Hypothalamus (tissue), 51 donors: ENCODE measurements around the gene SLC9B2.

Source experiments
- DNase-seq, 51 donors: peaks; one replicate each; lab custom pipeline; 2025; lab: John Stamatoyannopoulos, UW

SLC9B2 gene

GRCh38 chr4:103076747-103077347 lies at the start of gene SLC9B2:
SLC9B2 (minus strand) TSS chr4:103076761; CDS start chr4:103067550, 9,211 bp downstream.
- peak in 2 of 51 donors; percentile 46 to 64 for DNase-seq

GRCh38 chr4:103126126-103126525 lies 49.6 kb upstream of the SLC9B2 start:
- DNase-seq = no peak

GRCh38 chr4:103123114-103123513 lies 46.6 kb upstream of the SLC9B2 start:
- no peak for DNase-seq

GRCh38 chr4:103118166-103118565 lies 41.6 kb upstream of the SLC9B2 start:
- no peak for DNase-seq

- DNase-seq = no peak
Measured at GRCh38 chr4:103111598-103111997, 35.0 kb upstream of the SLC9B2 start.

GRCh38 chr4:103108542-103108941 lies 32.0 kb upstream of the SLC9B2 start:
- no peak for DNase-seq

GRCh38 chr4:103105558-103106356 lies 29.2 kb upstream of the SLC9B2 start:
- no peak for DNase-seq

GRCh38 chr4:103104886-103105285 lies 28.3 kb upstream of the SLC9B2 start:
- no peak for DNase-seq

GRCh38 chr4:103100691-103101090 lies 24.1 kb upstream of the SLC9B2 start:
- DNase-seq = no peak

- peak in 20 of 51 donors; percentile 2 to 77 (median 20) for DNase-seq
Measured at GRCh38 chr4:103099691-103100392, 23.3 kb upstream of the SLC9B2 start, which contains the start of gene BDH2. BDH2 (minus strand) TSS chr4:103099834; CDS start chr4:103096254, 3,580 bp downstream.

GRCh38 chr4:103098756-103099440 lies 22.3 kb upstream of the SLC9B2 start:
- peak in 1 of 51 donors; percentile 46 for DNase-seq

- peak in 2 of 51 donors; percentile 6 to 7 for DNase-seq
Measured at GRCh38 chr4:103098341-103098740, 21.8 kb upstream of the SLC9B2 start.

GRCh38 chr4:103097112-103097511 lies 20.6 kb upstream of the SLC9B2 start:
- no peak for DNase-seq

- peak in 2 of 51 donors; percentile 27 to 47 for DNase-seq
Measured at GRCh38 chr4:103095080-103095479, 18.5 kb upstream of the SLC9B2 start.

GRCh38 chr4:103092245-103092644 lies 15.7 kb upstream of the SLC9B2 start:
- no peak for DNase-seq

- DNase-seq = peak in 16 of 51 donors; percentile 7 to 78 (median 30)
Measured at GRCh38 chr4:103091601-103092223, 15.2 kb upstream of the SLC9B2 start.

- no peak for DNase-seq
Measured at GRCh38 chr4:103089481-103089880, 12.9 kb upstream of the SLC9B2 start.

- DNase-seq = no peak
Measured at GRCh38 chr4:103086551-103086950, 10.0 kb upstream of the SLC9B2 start.

- no peak for DNase-seq
Measured at GRCh38 chr4:103085555-103086196, 9.1 kb upstream of the SLC9B2 start.

- no peak for DNase-seq
Measured at GRCh38 chr4:103079621-103080020, 3.1 kb upstream of the SLC9B2 start.
